Measurements from ENCODE around the gene NOXO1. TPM values are rescaled to one million over a fixed set of nuclear protein-coding genes. Genes with fewer than 3 reads are reported as not detected.
A peak's percentile ranks its signal among the peaks of the same experiment; 100 is the strongest.

NOXO1 gene
- total and polyA plus RNA-seq, 9 of the 15 experiments (the other 6 are each of a cell fraction or from before 2014, with no cell fraction given): not detected

DNA sequence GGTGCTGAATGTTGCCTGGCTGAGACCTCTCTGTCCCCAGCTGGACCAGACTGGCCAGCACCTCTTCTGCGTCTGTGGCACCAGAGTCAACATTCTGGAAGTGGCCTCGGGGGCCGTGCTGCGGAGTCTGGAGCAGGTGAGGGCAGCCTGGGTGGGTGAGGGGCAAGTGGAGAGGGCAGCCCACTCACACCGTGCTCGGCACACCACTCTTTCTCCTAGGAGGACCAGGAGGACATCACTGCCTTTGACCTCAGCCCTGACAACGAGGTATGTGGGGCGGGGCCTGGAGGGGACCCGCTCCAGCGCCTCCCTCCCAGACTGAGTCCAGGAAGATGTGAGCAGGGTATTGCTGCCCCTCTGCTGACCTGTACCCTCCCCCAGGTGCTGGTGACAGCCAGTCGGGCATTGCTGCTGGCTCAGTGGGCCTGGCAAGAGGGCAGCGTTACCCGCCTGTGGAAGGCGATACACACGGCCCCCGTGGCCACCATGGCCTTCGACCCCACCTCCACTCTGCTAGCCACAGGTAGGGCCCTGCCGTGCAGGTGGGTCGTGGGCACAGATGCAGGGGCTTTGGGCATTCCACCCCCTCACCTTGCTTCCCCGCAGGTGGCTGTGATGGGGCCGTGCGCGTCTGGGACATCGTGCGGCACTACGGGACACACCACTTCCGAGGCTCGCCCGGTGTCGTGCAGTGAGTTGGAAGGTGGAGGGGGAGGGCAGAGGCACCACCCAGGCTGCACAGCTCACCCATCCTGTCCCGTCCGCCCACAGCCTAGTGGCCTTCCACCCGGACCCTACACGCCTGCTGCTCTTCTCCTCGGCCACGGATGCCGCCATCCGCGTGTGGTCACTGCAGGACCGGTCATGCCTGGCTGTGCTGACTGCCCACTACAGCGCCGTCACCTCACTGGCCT lies 6.9 kb downstream of the NOXO1 start (continued):
- TF ChIP-seq GABPA (tag; conservative IDR thresholded peaks at IDR 0.05; ENCODE audit: low read depth) (no peak), BDP1 (IDR thresholded peaks at IDR 0.05; ENCODE audit: insufficient read depth, insufficient read length) (no peak), NCOA6 (IDR thresholded peaks at IDR 0.05) (no peak)
- TF ChIP-seq, protein P1, sequence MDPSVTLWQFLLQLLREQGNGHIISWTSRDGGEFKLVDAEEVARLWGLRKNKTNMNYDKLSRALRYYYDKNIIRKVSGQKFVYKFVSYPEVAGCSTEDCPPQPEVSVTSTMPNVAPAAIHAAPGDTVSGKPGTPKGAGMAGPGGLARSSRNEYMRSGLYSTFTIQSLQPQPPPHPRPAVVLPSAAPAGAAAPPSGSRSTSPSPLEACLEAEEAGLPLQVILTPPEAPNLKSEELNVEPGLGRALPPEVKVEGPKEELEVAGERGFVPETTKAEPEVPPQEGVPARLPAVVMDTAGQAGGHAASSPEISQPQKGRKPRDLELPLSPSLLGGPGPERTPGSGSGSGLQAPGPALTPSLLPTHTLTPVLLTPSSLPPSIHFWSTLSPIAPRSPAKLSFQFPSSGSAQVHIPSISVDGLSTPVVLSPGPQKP (CRISPR knock-in tag; IDR thresholded peaks at IDR 0.05): no peak

DNA sequence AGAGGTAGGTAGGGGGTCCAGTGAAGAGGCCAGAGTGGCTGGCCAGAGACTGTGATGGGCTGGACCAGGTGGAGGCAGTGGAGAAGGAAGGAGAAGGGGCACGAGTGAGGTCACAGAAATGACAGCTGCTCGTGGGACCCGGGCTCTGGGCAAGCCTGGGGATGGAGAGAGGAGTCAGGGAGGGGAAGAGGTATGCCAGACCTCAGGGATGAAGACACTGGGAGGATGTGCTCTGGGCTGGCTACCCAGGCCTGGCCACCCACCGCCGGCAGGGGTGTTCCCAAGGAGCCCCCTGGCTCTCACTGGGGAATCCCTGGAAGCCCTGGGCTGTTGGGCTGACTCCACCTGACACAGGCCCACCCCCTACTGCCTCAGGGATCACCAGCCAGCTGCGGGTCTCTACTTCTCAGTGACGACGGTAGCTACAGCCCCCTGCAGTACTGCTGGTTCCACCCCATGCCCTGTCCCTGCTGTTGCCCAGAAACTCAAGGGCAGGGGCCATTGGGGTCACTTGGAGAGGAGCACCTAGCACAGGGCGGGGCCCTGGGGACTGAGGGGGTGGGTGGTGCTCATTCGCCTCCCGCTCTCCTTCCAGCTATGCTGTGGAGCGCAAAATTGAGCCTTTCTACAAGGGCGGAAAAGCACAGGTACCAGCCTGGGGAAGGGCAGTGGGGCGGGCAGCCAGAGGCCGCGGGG lies 7.7 kb downstream of the NOXO1 start:
- ATAC-seq (no peak), DNase-seq (ENCODE audit: extremely low read depth in 1 of 4, low spot score in 3 of 4) (no peak), FAIRE-seq (no peak)
- H3K9me3 ChIP-seq (replicated peaks; ENCODE audit: control insufficient read depth, insufficient read depth, low read depth, low read length): no peaks in the 10 kb centered on the region
- H3K27me3 ChIP-seq (ENCODE audit: control insufficient read depth in 2 of 2, insufficient read depth in 2 of 2, low read length in 2 of 2): no peaks in the 10 kb centered on the region
- H3K79me2 ChIP-seq (ENCODE audit: control insufficient read depth, insufficient read depth, low read length): peaks cover 38% of the 10 kb centered on the region
- no peak overlapping the region for H2AFZ ChIP-seq (ENCODE audit: low read depth, low read length)
- ChIA-PET POLR2A (interaction anchor here (1.4 to 1.8 kb wide), 2 partner anchors 9 to 18 kb away, joined by 3 to 10 read pairs; partner anchors contain the start of gene RPS2), CTCF (ENCODE audit: low intra/inter-chr PET ratio) (no interaction called here)
- peak overlapping the region in 1 of 2 experiments; percentile 56; a peak in 2 of 4 replicates for H3K9ac ChIP-seq (ENCODE audit: insufficient read depth in 1 of 2, low read depth in 2 of 2, low read length in 2 of 2)
- in situ Hi-C loops (cut with MboI): no loop called here
- H3K4me1 ChIP-seq (replicated peaks in 1 of 2; ENCODE audit: control insufficient read depth in 2 of 2, insufficient read depth in 2 of 2, low read length in 2 of 2): peaks cover 7 to 76% of the 10 kb centered on the region in 2 experiments; a peak in 4 of 5 replicates
- TF ChIP-seq, protein P2, sequence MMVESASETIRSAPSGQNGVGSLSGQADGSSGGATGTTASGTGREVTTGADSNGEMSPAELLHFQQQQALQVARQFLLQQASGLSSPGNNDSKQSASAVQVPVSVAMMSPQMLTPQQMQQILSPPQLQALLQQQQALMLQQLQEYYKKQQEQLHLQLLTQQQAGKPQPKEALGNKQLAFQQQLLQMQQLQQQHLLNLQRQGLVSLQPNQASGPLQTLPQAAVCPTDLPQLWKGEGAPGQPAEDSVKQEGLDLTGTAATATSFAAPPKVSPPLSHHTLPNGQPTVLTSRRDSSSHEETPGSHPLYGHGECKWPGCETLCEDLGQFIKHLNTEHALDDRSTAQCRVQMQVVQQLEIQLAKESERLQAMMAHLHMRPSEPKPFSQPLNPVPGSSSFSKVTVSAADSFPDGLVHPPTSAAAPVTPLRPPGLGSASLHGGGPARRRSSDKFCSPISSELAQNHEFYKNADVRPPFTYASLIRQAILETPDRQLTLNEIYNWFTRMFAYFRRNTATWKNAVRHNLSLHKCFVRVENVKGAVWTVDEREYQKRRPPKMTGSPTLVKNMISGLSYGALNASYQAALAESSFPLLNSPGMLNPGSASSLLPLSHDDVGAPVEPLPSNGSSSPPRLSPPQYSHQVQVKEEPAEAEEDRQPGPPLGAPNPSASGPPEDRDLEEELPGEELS (CRISPR knock-in tag; IDR thresholded peaks at IDR 0.05; ENCODE audit: borderline replicate concordance): no peak
- TF ChIP-seq POLR2AphosphoS5 (IDR thresholded peaks at IDR 0.05; ENCODE audit: control insufficient read depth, insufficient read depth, low read depth, low read length) (no peak), POLR2G (IDR thresholded peaks at IDR 0.05; ENCODE audit: low read depth, low read length) (peak; percentile 21; the same call in 1 of the 2 replicates)
- no peaks in the 10 kb centered on the region for H3K9me1 ChIP-seq (ENCODE audit: control insufficient read depth, insufficient read depth, low read length)
- intact Hi-C loops (cut with micrococcal nuclease): no loop called here
- H3K4me2 ChIP-seq (ENCODE audit: insufficient read depth, low read length): no peak overlapping the region
- BruUV-seq (replicated peaks): no TSS peak
- H3K36me3 ChIP-seq (ENCODE audit: control insufficient read depth, insufficient read depth, low read length): peaks cover 53% of the 10 kb centered on the region; the same call in 2 of the 3 replicates
- WGBS (ENCODE audit: insufficient coverage, low coverage, missing lambda C conversion rate): 83% methylated on average over 10 of the region's 16 CpGs
- H3K27ac ChIP-seq (ENCODE audit: extremely low read depth, low read depth, low read length): no peak overlapping the region
- H3K4me3 ChIP-seq: peak overlapping the region; percentile 8; the same call in 1 of the 2 replicates
- H4K20me1 ChIP-seq (replicated peaks; ENCODE audit: control insufficient read depth, insufficient read depth, low read length): no peaks in the 10 kb centered on the region

Measured in K562 (cell line).